Endodermal cell (in vitro differentiated cells): ENCODE data around the gene RAB3GAP2. TPM values are rescaled to one million over a fixed set of nuclear protein-coding genes. Genes with fewer than 3 reads are reported as not detected.

Source experiments
- DNase-seq: peaks from one replicate; pipeline ENCODE4 v3.0.0-alpha.2; 2017
- H3K27ac ChIP-seq: 2 replicates; pipeline ENCODE4 v1.5.1; 2013; ENCODE audit warnings: mild to moderate bottlenecking, low read depth, low read length, moderate library complexity
- H3K27me3 ChIP-seq: 2 replicates; pipeline ENCODE4 v1.6.1; 2013; ENCODE audit warnings: mild to moderate bottlenecking, low read length, moderate library complexity; ENCODE audit not compliant: insufficient read depth, control insufficient read depth, poor library complexity, severe bottlenecking
- H3K36me3 ChIP-seq: 2 replicates; pipeline ENCODE4 v1.7.0; 2013; ENCODE audit warnings: mild to moderate bottlenecking, low read length, moderate library complexity; ENCODE audit not compliant: control insufficient read depth, insufficient read depth
- H3K4me1 ChIP-seq: one replicate; pipeline ENCODE4 v1.7.0; 2013; ENCODE audit warnings: low read length; ENCODE audit not compliant: control insufficient read depth, insufficient read depth
- H3K4me3 ChIP-seq: 2 replicates; pipeline ENCODE4 v1.5.1; 2013; ENCODE audit warnings: mild to moderate bottlenecking, low read length, moderate library complexity
- H3K9ac ChIP-seq: 2 replicates; pipeline ENCODE4 v1.6.1; 2013; ENCODE audit warnings: mild to moderate bottlenecking, low read length, moderate library complexity; ENCODE audit not compliant: poor library complexity, severe bottlenecking; ENCODE audit errors: extremely low read depth
- H3K9me3 ChIP-seq: 2 replicates; pipeline ENCODE4 v1.6.1; 2013; ENCODE audit warnings: mild to moderate bottlenecking, low read length, moderate library complexity; ENCODE audit not compliant: control insufficient read depth
- H3K27ac Mint-ChIP-seq: 2 replicates; pipeline ENCODE4 v1.8.0; 2020; ENCODE audit warnings: mixed read lengths
- H3K27me3 Mint-ChIP-seq: 2 replicates; pipeline ENCODE4 v1.8.0; 2021; ENCODE audit warnings: mild to moderate bottlenecking, mixed read lengths; ENCODE audit not compliant: insufficient read depth
- H3K36me3 Mint-ChIP-seq: 2 replicates; pipeline ENCODE4 v1.8.0; 2020; ENCODE audit warnings: low read depth, mixed read lengths
- H3K4me1 Mint-ChIP-seq: 2 replicates; pipeline ENCODE4 v1.8.0; 2020; ENCODE audit warnings: mixed read lengths
- H3K4me3 Mint-ChIP-seq: 2 replicates; pipeline ENCODE4 v1.8.0; 2020; ENCODE audit warnings: mild to moderate bottlenecking, moderate library complexity, mixed read lengths
- H3K9me3 Mint-ChIP-seq: 2 replicates; pipeline ENCODE4 v1.8.0; 2020; ENCODE audit warnings: mild to moderate bottlenecking, mixed read lengths
- CTCF ChIP-seq: fragments of 200-600 bp; sonication (generic); conservative IDR thresholded peaks from 2 replicates; pipeline ENCODE4 v1.5.0; 2021; ENCODE audit warnings: antibody characterized with exemption, mild to moderate bottlenecking
- whole genome bisulfite sequencing, 2 experiments: methylation state at CpG; one replicate each; pipeline versions ENCODE4 v1.1.5 to v1.1.7; 2013; ENCODE audit warnings: missing lambda C conversion rate in 2 of 2, mixed read lengths in 1 of 2; ENCODE audit not compliant: insufficient coverage in 1 of 2, insufficient read length in 1 of 2; 5-methylcytosine and 5-hydroxymethylcytosine counted together
- total RNA-seq, 2 donors: library from RNA; stranded (reverse); fragmentation: NEBNext Ultra II Directional in 1 of 2; extraction: Animal tissue kit (Norgen Biotek cat#: 25700) in 1 of 2; gene quantifications; 2 replicates in 1 of 2; 3 replicates in 1 of 2; pipeline ENCODE4 v1.2.1, GENCODE V29; 2021

The RAB3GAP2 gene
- total RNA-seq, 2 donors from 2014 or later, result 39.3 to 50.4 TPM

GRCh38 chr1:220203816-220204215 lies 68.4 kb downstream of the RAB3GAP2 start:
- Mint-ChIP-seq H3K36me3 (peaks cover 32% of the 10 kb centered on the region), H3K4me1 (no peaks in the 10 kb centered on the region), H3K27me3 (no peaks in the 10 kb centered on the region), H3K9me3 (peaks cover 3% of the 10 kb centered on the region), H3K27ac (no peak overlapping the region), H3K4me3 (no peak overlapping the region)
- Histone ChIP-seq H3K4me1 (no peaks in the 10 kb centered on the region), H3K9ac (no peak overlapping the region), H3K36me3 (peaks cover 81% of the 10 kb centered on the region), H3K9me3 (peaks cover 11% of the 10 kb centered on the region), H3K27ac (no peak overlapping the region), H3K4me3 (no peak overlapping the region), H3K27me3 (no peaks in the 10 kb centered on the region)
- TF ChIP-seq CTCF, result no peak
- WGBS, 2 experiments, result 96 to 100% methylated on average over 1 of the region's 2 CpGs
- DNase-seq, result no peak

- Histone ChIP-seq H3K27ac (no peak overlapping the region), H3K9ac (no peak overlapping the region), H3K36me3 (peaks cover 86% of the 10 kb centered on the region), H3K4me1 (no peaks in the 10 kb centered on the region), H3K9me3 (no peaks in the 10 kb centered on the region), H3K4me3 (no peak overlapping the region), H3K27me3 (no peaks in the 10 kb centered on the region)
- Mint-ChIP-seq H3K9me3 (no peaks in the 10 kb centered on the region), H3K27me3 (no peaks in the 10 kb centered on the region), H3K4me3 (no peak overlapping the region), H3K36me3 (peaks cover 28% of the 10 kb centered on the region), H3K4me1 (no peaks in the 10 kb centered on the region), H3K27ac (no peak overlapping the region)
- WGBS, 2 experiments, result 97 to 100% methylated on average over 1 to 4 of the region's 5 CpGs
- no peak for DNase-seq
- no peak for TF ChIP-seq CTCF
Observed at GRCh38 chr1:220198186-220199005, 73.9 kb downstream of the RAB3GAP2 start.

- no peak for DNase-seq
- Histone ChIP-seq H3K27ac (no peak overlapping the region), H3K4me3 (no peak overlapping the region), H3K9ac (no peak overlapping the region), H3K36me3 (peaks cover 82% of the 10 kb centered on the region), H3K4me1 (no peaks in the 10 kb centered on the region), H3K27me3 (no peaks in the 10 kb centered on the region), H3K9me3 (no peaks in the 10 kb centered on the region)
- H3K4me3 Mint-ChIP-seq, result no peak overlapping the region
- TF ChIP-seq CTCF, result no peak
- no peaks in the 10 kb centered on the region for H3K9me3 Mint-ChIP-seq
- no peak overlapping the region for H3K27ac Mint-ChIP-seq
- H3K4me1 Mint-ChIP-seq, result no peaks in the 10 kb centered on the region
- peaks cover 38% of the 10 kb centered on the region for H3K36me3 Mint-ChIP-seq
- H3K27me3 Mint-ChIP-seq, result no peaks in the 10 kb centered on the region
Observed at GRCh38 chr1:220195701-220196100, 76.6 kb downstream of the RAB3GAP2 start.
